HepG2 (cell line): ENCODE measurements around the gene WDR82. TPM values are rescaled to one million over a fixed set of nuclear protein-coding genes. Genes with fewer than 3 reads are reported as not detected.

Source experiments
- CC2D1A ChIP-seq: sonication (generic); formaldehyde crosslinking; IDR thresholded peaks from 2 replicates; pipeline ENCODE4 v1.8.1; 2023; ENCODE audit warnings: mild to moderate bottlenecking, missing genetic modification reagents
- EP300 ChIP-seq, 3 experiments: sonication (generic) in 1 of 3; formaldehyde crosslinking in 1 of 3; IDR thresholded peaks; 2 replicates each; pipeline versions ENCODE4 v1.5.1 to v1.6.1; 2011 to 2020; ENCODE audit warnings: low read depth in 2 of 3, low read length in 2 of 3, borderline replicate concordance in 1 of 3, improper control_type of control experiment in 1 of 3, mild to moderate bottlenecking in 1 of 3, missing genetic modification reagents in 1 of 3, moderate library complexity in 1 of 3
- FOXO1 ChIP-seq: sonication (generic); formaldehyde crosslinking; IDR thresholded peaks from 2 replicates; pipeline ENCODE4 v1.4.0; 2020; ENCODE audit warnings: missing genetic modification reagents
- HNF4G ChIP-seq, 2 experiments: sonication (generic) in 1 of 2; formaldehyde crosslinking in 1 of 2; IDR thresholded peaks; 2 replicates each; pipeline versions ENCODE4 v1.4.0 to v1.6.1; 2011 to 2020; ENCODE audit warnings: borderline replicate concordance in 2 of 2, low read depth in 2 of 2, mild to moderate bottlenecking in 2 of 2, low read length in 1 of 2, missing genetic modification reagents in 1 of 2, moderate library complexity in 1 of 2
- HOXD1 ChIP-seq: sonication (generic); formaldehyde crosslinking; IDR thresholded peaks from 2 replicates; pipeline ENCODE4 v1.5.0; 2020; ENCODE audit warnings: missing genetic modification reagents
- ISL2 ChIP-seq: sonication (generic); formaldehyde crosslinking; IDR thresholded peaks from 2 replicates; pipeline ENCODE4 v1.5.0; 2020; ENCODE audit warnings: missing genetic modification reagents
- PCBP1 ChIP-seq: fragments of 200-400 bp; formaldehyde crosslinking; IDR thresholded peaks from 2 replicates; pipeline ENCODE4 v1.6.1; 2017; ENCODE audit warnings: mild to moderate bottlenecking, low read depth, low read length, borderline replicate concordance
- SAFB2 ChIP-seq: sonication (generic); formaldehyde crosslinking; IDR thresholded peaks from 2 replicates; pipeline ENCODE4 v1.5.1; 2020; ENCODE audit warnings: missing genetic modification reagents, low read depth, mild to moderate bottlenecking, borderline replicate concordance
- STAT5B ChIP-seq: sonication (generic); formaldehyde crosslinking; IDR thresholded peaks from 2 replicates; pipeline ENCODE4 v1.4.0; 2020; ENCODE audit warnings: missing genetic modification reagents
- THRA ChIP-seq: sonication (generic); formaldehyde crosslinking; IDR thresholded peaks from 2 replicates; pipeline ENCODE4 v1.4.0; 2020; ENCODE audit warnings: missing genetic modification reagents, borderline replicate concordance
- ZKSCAN1 ChIP-seq: fragments of 150-350 bp; IDR thresholded peaks from 2 replicates; pipeline ENCODE4 v1.6.1; 2014; ENCODE audit warnings: low read length
- ZNF460 ChIP-seq: sonication (generic); formaldehyde crosslinking; IDR thresholded peaks from 2 replicates; pipeline ENCODE4 v1.5.1; 2020; ENCODE audit warnings: missing genetic modification reagents, mild to moderate bottlenecking, borderline replicate concordance
- ZNF510 ChIP-seq: sonication (generic); formaldehyde crosslinking; IDR thresholded peaks from 2 replicates; pipeline ENCODE4 v1.4.0; 2020; ENCODE audit warnings: low read depth, mild to moderate bottlenecking, missing genetic modification reagents
- ZNF564 ChIP-seq: sonication (generic); formaldehyde crosslinking; IDR thresholded peaks from 2 replicates; pipeline ENCODE4 v1.8.1; 2023; ENCODE audit warnings: mild to moderate bottlenecking, missing genetic modification reagents
- ZNF639 ChIP-seq: conservative IDR thresholded peaks from 2 replicates; pipeline ENCODE4 v1.6.1; 2018; ENCODE audit warnings: missing genetic modification reagents
- ZNF775 ChIP-seq: sonication (generic); formaldehyde crosslinking; IDR thresholded peaks from 2 replicates; pipeline ENCODE4 v1.4.0; 2020; ENCODE audit warnings: missing genetic modification reagents, mild to moderate bottlenecking, moderate library complexity, borderline replicate concordance
- ZNF878 ChIP-seq: sonication (generic); formaldehyde crosslinking; IDR thresholded peaks from 2 replicates; pipeline ENCODE4 v1.8.1; 2023; ENCODE audit warnings: mild to moderate bottlenecking, missing genetic modification reagents, moderate library complexity
- ZSCAN25 ChIP-seq: sonication (generic); formaldehyde crosslinking; IDR thresholded peaks from 2 replicates; pipeline ENCODE4 v1.8.0; 2022; ENCODE audit warnings: mild to moderate bottlenecking, missing genetic modification reagents
- polyA plus RNA-seq, 8 experiments: library from polyadenylated mRNA; depleted of rRNA in 3 of 8; stranded (reverse) in 7 of 8; unstranded in 1 of 8; fragments of >200 nt; fragmentation: Illumina TruSeq in 4 of 8; extraction: Trizol in 4 of 8; gene quantifications; 2 replicates each; pipeline versions ENCODE4 v1.2.1 to v1.2.3, GENCODE V29; 2011 to 2016; ENCODE audit warnings: low read depth in 4 of 8, missing spikeins in 1 of 8, mixed read lengths in 1 of 8; ENCODE audit not compliant: insufficient read depth in 1 of 8
- total RNA-seq, 5 experiments: library from RNA; depleted of rRNA; stranded (reverse); fragments of >200 nt; fragmentation: Illumina TruSeq; extraction: Trizol; gene quantifications; 2 replicates each; pipeline ENCODE4 v1.2.3, GENCODE V29; 2016; ENCODE audit warnings: low read depth in 1 of 5
- TF ChIP-seq, protein P1 (sequence below): sonication (generic); formaldehyde crosslinking; conservative IDR thresholded peaks from 2 replicates; pipeline ENCODE4 v1.4.0; 2020; ENCODE audit warnings: missing genetic modification reagents
- TF ChIP-seq, protein P2 (sequence below): sonication (generic); formaldehyde crosslinking; IDR thresholded peaks from 2 replicates; pipeline ENCODE4 v1.4.0; 2020; ENCODE audit warnings: missing genetic modification reagents
- TF ChIP-seq, protein P3 (sequence below): IDR thresholded peaks from 2 replicates; pipeline ENCODE4 v1.6.1; 2012; ENCODE audit warnings: low read depth, low read length, improper control_type of control experiment

WDR82 gene
- total and polyA plus RNA-seq, 2 of the 13 experiments (the other 11 are each of a cell fraction or from before 2014, with no cell fraction given): 39.1 to 59.5 TPM

- TF ChIP-seq THRA (CRISPR knock-in tag) (peak; percentile 52), SAFB2 (CRISPR knock-in tag) (peak; percentile 67; the same call in 1 of the 2 replicates), ISL2 (no peak), ZNF639 (0 out of 2 replicates have a peak, but pooled peaks have one; percentile 45), ZNF564 (CRISPR knock-in tag) (peak; percentile 43), HNF4G (IDR thresholded peaks at IDR 0.05; ENCODE audit: borderline replicate concordance, low read depth, low read length) (no peak), HNF4G (CRISPR knock-in tag; IDR thresholded peaks at IDR 0.05; ENCODE audit: borderline replicate concordance, low read depth) (no peak), ZSCAN25 (CRISPR knock-in tag) (peak; percentile 65; the same call in 1 of the 2 replicates), ZKSCAN1 (no peak), ZNF775 (CRISPR knock-in tag) (no peak), STAT5B (0 out of 2 replicates have a peak, but pooled peaks have one; percentile 14), CC2D1A (CRISPR knock-in tag) (no peak), HOXD1 (CRISPR knock-in tag) (peak; percentile 87), ZNF878 (CRISPR knock-in tag) (0 out of 2 replicates have a peak, but pooled peaks have one; percentile 61), FOXO1 (0 out of 2 replicates have a peak, but pooled peaks have one; percentile 6), ZNF510 (CRISPR knock-in tag) (no peak), PCBP1 (0 out of 2 replicates have a peak, but pooled peaks have one; percentile 28), EP300 (IDR thresholded peaks at IDR 0.05; ENCODE audit: low read depth in 2 of 2, low read length in 2 of 2) (no peak), EP300 (CRISPR knock-in tag; IDR thresholded peaks at IDR 0.05; ENCODE audit: borderline replicate concordance) (0 out of 2 replicates have a peak, but pooled peaks have one; percentile 17), ZNF460 (CRISPR knock-in tag) (no peak)
- TF ChIP-seq, protein P1, sequence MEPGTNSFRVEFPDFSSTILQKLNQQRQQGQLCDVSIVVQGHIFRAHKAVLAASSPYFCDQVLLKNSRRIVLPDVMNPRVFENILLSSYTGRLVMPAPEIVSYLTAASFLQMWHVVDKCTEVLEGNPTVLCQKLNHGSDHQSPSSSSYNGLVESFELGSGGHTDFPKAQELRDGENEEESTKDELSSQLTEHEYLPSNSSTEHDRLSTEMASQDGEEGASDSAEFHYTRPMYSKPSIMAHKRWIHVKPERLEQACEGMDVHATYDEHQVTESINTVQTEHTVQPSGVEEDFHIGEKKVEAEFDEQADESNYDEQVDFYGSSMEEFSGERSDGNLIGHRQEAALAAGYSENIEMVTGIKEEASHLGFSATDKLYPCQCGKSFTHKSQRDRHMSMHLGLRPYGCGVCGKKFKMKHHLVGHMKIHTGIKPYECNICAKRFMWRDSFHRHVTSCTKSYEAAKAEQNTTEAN (CRISPR knock-in tag): no peak; the same call in 1 of the 2 replicates
- TF ChIP-seq, protein P2, sequence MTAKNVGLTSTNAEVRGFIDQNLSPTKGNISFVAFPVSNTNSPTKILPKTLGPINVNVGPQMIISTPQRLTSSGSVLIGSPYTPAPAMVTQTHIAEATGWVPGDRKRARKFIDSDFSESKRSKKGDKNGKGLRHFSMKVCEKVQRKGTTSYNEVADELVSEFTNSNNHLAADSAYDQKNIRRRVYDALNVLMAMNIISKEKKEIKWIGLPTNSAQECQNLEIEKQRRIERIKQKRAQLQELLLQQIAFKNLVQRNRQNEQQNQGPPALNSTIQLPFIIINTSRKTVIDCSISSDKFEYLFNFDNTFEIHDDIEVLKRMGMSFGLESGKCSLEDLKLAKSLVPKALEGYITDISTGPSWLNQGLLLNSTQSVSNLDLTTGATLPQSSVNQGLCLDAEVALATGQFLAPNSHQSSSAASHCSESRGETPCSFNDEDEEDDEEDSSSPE (CRISPR knock-in tag): peak; percentile 77; the same call in 1 of the 2 replicates
- TF ChIP-seq, protein P3, sequence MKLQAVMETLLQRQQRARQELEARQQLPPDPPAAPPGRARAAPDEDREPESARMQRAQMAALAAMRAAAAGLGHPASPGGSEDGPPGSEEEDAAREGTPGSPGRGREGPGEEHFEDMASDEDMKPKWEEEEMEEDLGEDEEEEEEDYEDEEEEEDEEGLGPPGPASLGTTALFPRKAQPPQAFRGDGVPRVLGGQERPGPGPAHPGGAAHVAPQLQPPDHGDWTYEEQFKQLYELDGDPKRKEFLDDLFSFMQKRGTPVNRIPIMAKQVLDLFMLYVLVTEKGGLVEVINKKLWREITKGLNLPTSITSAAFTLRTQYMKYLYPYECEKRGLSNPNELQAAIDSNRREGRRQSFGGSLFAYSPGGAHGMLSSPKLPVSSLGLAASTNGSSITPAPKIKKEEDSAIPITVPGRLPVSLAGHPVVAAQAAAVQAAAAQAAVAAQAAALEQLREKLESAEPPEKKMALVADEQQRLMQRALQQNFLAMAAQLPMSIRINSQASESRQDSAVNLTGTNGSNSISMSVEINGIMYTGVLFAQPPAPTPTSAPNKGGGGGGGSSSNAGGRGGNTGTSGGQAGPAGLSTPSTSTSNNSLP: no peak
Measured at GRCh38 chr3:52278510-52279069, at the start of gene WDR82 (continued).
